DMS153 (cell line): ENCODE data around the gene TTC28.

Experiments used
- DNase-seq: peaks from one replicate; lab custom pipeline; 2025; lab: John Stamatoyannopoulos, UW

Gene TTC28

DNA sequence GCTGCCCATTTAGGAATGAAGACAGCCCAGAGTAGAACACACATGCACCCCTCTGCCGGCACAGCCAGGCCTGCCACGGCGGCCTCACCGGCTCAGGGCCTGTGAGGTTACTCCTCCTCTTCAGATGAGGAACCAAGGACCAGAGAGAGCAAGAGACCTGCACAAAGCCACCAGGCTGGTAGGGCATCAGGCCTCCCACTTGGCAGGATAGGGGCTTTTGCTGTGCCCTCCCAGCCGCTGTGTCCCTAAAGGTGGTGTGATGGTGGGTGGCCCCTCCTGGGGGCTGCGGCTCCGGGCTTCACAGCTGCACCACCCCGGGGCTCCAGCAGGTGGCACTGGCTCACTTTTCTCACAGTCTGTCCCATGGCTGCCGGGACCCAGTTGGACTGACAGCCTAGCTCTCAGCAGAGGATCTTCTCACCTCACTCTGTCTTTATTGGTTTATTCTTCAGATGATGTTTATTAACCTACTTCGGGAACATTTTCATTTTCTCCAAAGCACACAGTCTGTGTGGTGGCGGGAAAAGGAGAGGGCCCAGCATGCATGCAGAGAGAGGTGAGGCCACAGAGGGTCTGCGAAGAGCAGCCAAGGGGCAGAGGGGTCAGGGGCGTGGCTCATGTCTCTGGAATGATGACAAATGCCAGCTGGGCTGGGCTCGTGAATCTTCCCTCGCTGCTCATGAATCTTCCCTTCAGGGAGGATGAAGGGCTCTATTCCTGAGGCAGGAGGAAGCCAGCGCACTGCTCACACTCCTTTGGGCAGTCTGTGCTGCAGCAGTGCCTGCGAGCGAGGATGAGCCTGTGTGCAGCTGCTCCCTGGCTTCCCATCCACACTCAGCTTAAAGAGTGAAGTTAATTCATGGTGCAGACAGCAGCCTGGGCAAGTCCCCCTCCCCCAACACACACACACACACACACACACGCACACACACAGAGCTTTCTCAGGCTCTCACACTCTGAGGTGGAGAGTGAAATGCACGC, 659.5 kb downstream of the TTC28 start:
- DNase-seq, result peak; percentile 32

DNA sequence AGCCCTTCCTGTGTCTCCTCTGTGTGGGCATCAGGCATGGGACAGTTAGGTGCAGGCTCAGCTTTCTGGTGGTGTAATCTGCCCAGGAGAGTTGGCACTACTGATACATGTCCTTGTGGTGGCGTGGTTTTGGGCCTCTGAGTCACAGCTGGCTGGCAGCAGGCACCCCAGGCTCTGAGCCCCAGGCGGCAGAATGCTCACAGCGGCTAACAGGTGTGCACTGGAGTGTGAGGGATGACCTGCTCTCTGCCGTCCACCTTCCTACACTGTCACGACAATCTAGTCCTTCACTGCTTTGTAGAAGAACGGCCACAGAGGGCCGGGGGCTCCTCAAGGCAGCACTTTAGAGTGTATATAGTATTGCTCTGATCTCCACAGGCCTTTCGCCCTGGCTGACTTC, 660.3 kb downstream of the TTC28 start:
- no peak for DNase-seq

DNA sequence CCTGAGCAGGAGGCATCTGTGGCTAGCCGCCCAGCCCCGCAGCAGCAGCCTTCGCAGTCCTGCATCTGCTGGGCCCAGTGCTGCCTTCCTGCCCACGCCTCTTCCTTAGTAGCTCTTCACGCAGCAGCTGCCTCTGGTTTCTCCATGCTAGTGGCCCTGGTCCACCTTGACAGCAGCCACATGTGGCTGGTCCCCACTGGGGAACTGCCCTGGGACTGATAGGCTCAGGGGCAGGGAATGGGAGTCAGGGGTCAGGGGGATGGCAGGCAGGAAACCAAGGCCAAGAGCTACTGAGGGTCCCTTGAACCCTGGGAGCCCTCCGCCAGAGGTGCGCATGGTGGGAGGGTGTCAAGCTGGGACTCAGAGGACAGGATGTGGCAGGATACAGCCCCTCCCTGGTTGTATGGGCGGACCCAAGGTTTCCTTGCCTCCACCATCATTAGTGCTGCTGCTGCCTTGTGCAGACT, 661.1 kb downstream of the TTC28 start:
- DNase-seq, result no peak

DNA sequence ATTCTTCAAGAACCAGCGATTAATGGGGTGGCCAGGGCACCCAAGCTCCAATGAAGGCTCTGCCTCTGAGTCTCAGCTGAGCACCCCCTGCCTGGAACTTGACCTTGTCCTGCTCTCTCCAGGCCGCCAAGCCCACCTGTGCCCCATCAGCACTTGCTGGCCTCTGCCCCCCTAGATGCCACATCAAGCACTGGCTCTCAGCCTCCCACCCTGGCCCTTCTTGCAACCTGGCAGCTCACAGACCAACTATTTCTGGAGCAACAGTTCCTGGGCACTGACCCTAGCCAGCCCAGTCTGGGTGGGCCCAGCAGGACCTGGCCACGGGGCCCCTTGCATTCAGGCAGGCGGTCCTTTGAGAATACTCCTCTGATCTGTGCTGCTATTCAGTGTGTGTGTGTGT, 661.8 kb downstream of the TTC28 start:
- no peak for DNase-seq

DNA sequence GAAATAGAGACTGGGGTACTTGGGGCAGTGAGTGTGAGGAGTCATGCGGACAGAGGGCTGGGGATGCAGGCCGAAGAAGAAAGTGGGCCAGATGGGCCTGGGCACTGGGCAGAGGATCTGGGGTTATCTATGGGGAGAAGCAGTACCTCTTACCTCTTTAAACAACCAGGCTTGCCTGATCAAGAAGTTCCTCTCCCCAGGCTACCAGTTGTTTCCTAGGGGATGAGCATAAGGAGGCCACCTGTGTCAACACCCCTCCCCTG, 662.2 kb downstream of the TTC28 start:
- DNase-seq, result no peak

- DNase-seq, result no peak
Observed at GRCh38 chr22:28016781-28017557, 662.7 kb downstream of the TTC28 start.

DNA sequence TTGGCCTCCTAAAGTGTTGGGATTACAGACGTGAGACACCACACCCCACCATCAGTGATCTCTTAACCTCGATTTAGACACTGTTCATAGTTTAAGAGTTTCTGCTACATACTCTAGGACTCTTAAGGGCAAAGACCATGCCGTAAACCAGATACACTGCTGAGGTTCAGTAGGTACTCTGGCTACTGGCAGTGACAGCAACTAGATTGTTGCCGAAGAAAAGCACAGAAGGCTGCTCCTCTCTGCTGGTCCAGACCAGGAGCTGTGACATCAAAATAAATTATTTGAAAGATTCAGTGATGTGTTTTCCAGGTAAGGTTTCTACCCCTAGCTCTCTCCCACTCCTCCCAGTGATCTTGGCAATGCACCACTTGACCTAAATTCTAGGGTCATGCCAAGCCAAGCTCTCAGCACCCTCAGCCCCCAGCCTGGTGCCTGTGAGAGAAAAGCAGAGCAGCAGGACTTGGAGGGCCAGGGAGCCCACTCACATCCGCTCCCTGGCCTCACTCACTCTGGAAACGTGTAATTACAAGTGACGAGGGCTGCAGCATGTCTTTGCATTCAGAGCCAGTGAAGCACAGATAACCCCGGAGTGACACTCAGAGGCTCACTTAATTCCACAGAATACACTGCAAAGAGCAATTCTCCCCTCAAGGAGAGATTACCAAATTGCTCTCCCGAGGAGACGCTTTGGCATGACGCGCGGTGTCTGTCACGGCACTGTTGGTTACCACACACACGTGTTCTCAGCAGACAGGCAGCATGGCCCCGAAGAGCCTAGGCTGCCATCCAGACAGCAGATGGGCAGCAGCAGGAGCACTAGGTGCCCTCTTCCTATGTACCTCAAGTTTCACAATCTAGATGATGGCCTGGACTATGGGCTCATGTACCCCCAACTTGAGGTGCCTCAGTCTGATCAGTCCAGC, 663.7 kb downstream of the TTC28 start:
- no peak for DNase-seq

DNA sequence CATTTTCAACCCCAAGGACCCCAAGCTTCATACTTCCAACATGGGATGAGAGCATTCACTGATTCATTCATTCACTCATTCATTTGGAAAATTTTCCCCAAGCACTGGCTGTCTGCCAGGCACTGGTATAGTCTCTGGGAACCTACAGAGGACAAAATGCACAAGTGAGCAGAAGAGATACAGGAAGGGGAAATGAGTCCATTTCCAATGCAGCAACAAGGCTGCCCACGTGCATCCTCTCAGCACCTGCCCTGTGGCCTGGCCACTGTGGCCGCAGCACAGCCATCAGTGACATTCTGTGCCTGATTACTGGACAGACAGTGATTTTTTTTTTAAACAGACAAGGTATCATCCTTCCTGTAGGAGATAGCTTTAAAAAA, 664.6 kb downstream of the TTC28 start:
- DNase-seq, result no peak

DNA sequence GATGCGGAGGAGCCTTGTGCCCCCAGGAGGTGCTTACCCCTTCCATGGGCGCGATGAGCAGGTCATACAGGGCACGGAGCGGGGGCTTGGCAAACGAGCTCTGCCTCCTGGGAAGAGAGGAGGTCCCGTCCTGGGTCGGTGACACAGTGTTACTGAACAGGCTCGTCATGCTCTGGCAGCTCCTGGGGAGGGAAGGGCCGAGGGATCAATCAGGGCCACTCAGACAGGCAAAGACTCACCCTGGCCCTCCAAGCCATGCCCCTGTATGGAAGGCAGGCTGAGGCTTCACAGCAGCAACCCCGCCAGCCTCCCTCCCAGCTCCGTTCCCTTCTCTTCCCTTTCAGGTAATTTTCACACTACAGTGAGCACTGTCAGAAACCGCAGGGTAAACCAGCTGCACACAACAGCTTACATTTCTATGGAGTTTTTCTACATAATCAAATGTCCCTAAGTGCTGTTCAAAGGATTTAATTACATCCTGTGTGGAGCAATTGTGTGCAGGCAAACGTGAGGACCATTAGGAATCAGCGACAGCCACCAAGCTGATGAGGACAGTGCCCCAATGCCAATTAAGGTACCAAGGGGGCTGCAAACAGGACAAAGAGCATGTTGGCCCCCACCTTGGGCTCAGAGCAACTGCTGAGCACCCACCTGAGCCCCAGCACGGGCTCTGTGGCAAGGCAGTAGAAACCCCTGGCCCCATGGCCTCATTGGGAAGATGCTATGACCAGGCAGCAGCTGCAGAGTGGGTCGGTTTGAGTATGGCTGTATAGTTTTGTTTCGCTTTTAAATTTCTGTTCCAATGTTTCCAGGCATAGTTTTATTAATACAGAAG, 665.2 kb downstream of the TTC28 start:
- DNase-seq, result peak; percentile 53

- DNase-seq, result no peak
Observed at GRCh38 chr22:28013611-28014010, 666.0 kb downstream of the TTC28 start.

DNA sequence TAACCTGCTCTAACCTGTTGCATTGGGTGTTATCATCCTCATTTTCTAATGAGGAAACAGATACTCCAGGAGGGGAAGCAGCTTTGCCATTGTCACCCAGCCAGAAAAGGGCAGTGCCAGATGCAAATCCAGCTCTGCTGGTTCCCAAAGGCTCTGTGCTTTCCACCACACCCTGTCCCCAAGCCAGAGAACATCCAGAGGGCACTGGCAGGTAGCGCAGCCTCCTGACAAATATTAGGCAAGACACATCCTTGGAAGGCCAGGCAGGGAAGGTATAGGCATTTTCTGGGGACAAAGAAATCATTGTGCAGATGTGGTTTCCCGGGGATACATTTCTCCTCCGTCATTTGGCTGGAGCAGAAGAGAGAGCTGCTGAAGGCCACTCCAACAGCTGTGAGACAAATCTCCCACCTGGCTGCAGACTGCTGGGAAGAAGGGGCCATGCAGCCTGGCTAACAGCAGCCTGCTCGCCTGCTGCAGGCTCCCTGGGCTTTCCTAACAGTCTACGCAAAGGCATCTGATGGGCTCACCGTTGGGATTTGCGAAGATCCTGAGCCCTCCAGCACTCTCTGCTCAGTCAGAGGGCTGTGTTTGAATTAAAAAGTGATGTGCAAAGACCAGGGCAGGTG, 666.7 kb downstream of the TTC28 start:
- no peak for DNase-seq

GRCh38 chr22:28009272-28009827, 670.3 kb downstream of the TTC28 start:
- peak; percentile 31 for DNase-seq

GRCh38 chr22:28008649-28009048, 671.0 kb downstream of the TTC28 start:
- DNase-seq, result no peak

DNA sequence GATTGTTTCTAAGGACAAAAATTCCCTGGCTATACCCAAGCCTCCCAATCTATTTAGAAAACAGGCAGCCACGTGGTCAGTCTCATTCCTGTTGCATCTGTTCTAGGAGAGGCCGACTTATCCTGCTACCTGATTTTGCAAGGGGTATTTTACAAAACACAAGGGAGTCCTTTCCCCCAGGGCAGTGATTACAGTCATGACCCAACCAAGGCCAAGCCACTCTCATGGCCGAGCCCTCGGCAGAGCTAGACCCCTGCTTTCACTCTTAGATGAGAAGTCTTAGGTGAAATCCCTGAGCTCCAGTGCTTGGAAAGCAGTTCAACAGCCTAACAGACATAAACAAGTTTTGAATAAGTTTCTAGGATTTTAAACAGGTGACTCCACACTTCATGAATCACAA, 671.6 kb downstream of the TTC28 start:
- no peak for DNase-seq

GRCh38 chr22:28006271-28006670, 673.4 kb downstream of the TTC28 start:
- DNase-seq, result no peak

- DNase-seq, result no peak
Observed at GRCh38 chr22:28005513-28005912, 674.1 kb downstream of the TTC28 start.

GRCh38 chr22:28004021-28004420, 675.6 kb downstream of the TTC28 start:
- DNase-seq, result no peak

DNA sequence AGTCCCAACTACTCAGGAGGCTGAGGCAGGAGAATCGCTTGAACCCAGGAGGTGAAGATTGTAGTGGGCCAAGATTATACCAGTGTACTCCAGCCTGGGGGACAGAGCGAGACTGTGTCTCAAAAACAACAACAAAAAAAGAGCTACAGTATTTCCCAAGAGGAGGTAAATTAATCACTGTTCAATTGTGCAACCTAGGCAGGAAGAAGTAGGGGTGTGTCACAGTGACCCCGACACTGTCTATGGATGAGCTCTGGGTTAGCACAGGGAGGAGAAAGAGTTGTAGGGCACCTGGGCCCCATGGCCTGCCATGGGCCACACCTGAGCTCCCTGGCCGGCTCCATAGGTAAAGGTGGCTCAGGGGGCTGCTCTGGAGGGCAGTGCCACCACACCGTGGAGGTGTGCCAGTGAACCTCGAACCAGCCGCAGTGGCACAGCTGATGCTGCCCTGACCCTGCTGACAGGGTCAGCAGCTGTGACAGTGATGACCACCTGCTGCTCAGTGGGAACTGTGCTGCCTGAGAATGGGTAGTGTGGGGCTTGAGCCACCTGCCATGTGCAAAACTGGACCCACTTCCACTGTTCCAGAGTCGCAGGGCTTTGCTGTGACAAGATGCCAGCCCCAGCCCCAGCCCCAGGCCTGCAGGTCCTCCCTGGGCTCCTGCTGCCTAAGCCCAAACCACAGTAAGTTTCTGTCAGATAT, 676.6 kb downstream of the TTC28 start:
- no peak for DNase-seq

DNA sequence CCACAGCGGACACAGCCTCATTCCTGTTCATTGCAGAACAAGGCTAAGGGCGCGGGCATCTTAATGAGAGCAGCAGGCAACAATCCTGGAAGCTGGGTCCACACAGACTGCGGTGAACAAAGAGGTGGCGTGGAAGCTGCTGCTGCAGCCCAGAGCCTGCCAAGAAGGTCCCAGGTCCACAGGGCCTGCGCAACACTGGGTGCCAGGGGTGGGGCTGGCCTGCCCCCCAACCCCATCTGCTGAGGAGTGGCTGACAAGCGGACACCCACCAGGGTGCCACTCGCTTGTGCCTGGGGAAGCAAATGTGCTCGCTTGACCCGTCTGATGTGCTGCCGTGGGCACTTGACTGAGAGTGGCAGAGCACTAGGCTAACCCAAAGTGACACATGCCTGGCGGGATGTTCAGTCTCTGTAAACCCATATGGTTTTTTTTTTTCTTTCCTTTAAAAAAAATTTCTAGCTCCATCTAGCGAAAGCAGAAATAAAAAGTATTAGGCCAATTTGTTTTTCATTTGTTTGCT, 677.4 kb downstream of the TTC28 start:
- no peak for DNase-seq
